HEK293 (cell line): ENCODE data around the gene FUT6.

Experiments used
- ATF2 ChIP-seq: fragments of 450-650 bp; formaldehyde crosslinking; IDR thresholded peaks from 2 replicates; pipeline ENCODE4 v1.5.1; 2016; ENCODE audit warnings: missing biosample characterization, missing genetic modification characterization, low read depth
- BCL11B ChIP-seq: fragments of 450-650 bp; formaldehyde crosslinking; IDR thresholded peaks from 2 replicates; pipeline ENCODE4 v1.5.1; 2016; ENCODE audit warnings: low read depth, missing biosample characterization, missing genetic modification characterization
- GLIS2 ChIP-seq: fragments of 450-650 bp; formaldehyde crosslinking; IDR thresholded peaks from 2 replicates; pipeline ENCODE4 v1.5.1; 2016; ENCODE audit warnings: missing biosample characterization, missing genetic modification characterization
- KLF1 ChIP-seq: fragments of 450-650 bp; formaldehyde crosslinking; IDR thresholded peaks from 2 replicates; pipeline ENCODE4 v1.5.1; 2016; ENCODE audit warnings: missing biosample characterization, missing genetic modification characterization
- OSR2 ChIP-seq: fragments of 450-650 bp; formaldehyde crosslinking; IDR thresholded peaks from 2 replicates; pipeline ENCODE4 v1.5.1; 2016; ENCODE audit warnings: missing biosample characterization, missing genetic modification characterization
- PBX3 ChIP-seq: sonication (generic); formaldehyde crosslinking; IDR thresholded peaks from 2 replicates; pipeline ENCODE4 v1.8.1; 2022; ENCODE audit warnings: mild to moderate bottlenecking, moderate library complexity, missing genetic modification reagents
- PRDM1 ChIP-seq: fragments of 450-650 bp; formaldehyde crosslinking; IDR thresholded peaks from 2 replicates; pipeline ENCODE4; 2016; ENCODE audit warnings: missing biosample characterization, missing genetic modification characterization
- SCRT2 ChIP-seq: fragments of 450-650 bp; formaldehyde crosslinking; IDR thresholded peaks from 2 replicates; pipeline ENCODE4 v1.5.1; 2016; ENCODE audit warnings: missing biosample characterization, missing genetic modification characterization
- SP3 ChIP-seq: fragments of 450-650 bp; formaldehyde crosslinking; IDR thresholded peaks from 2 replicates; pipeline ENCODE4 v1.5.1; 2016; ENCODE audit warnings: missing biosample characterization, missing genetic modification characterization
- ZBTB48 ChIP-seq: fragments of 450-650 bp; formaldehyde crosslinking; IDR thresholded peaks from 2 replicates; pipeline ENCODE4 v1.5.1; 2016; ENCODE audit warnings: missing biosample characterization, missing genetic modification characterization
- ZNF112 ChIP-seq: fragments of 450-650 bp; formaldehyde crosslinking; IDR thresholded peaks from 2 replicates; pipeline ENCODE4 v1.5.0; 2017; ENCODE audit warnings: missing biosample characterization, missing genetic modification characterization
- ZNF202 ChIP-seq: fragments of 450-650 bp; formaldehyde crosslinking; IDR thresholded peaks from 2 replicates; pipeline ENCODE4 v1.5.1; 2016; ENCODE audit warnings: missing biosample characterization, missing genetic modification characterization, borderline replicate concordance
- ZNF23 ChIP-seq: fragments of 450-650 bp; formaldehyde crosslinking; IDR thresholded peaks from 2 replicates; pipeline ENCODE4 v1.5.1; 2016; ENCODE audit warnings: missing biosample characterization, missing genetic modification characterization, borderline replicate concordance
- ZNF394 ChIP-seq: fragments of 450-650 bp; formaldehyde crosslinking; IDR thresholded peaks from 2 replicates; pipeline ENCODE4 v1.5.1; 2016; ENCODE audit warnings: missing biosample characterization, missing genetic modification characterization, mild to moderate bottlenecking, moderate library complexity, borderline replicate concordance
- ZNF513 ChIP-seq: fragments of 450-650 bp; IDR thresholded peaks from 2 replicates; pipeline ENCODE4 v1.5.1; 2018; ENCODE audit warnings: missing biosample characterization, missing genetic modification characterization
- ZNF530 ChIP-seq: fragments of 450-650 bp; formaldehyde crosslinking; IDR thresholded peaks from 2 replicates; pipeline ENCODE4 v1.5.1; 2016; ENCODE audit warnings: low read depth, missing biosample characterization, missing genetic modification characterization
- ZNF555 ChIP-seq: fragments of 450-650 bp; formaldehyde crosslinking; conservative IDR thresholded peaks from 2 replicates; pipeline ENCODE4 v1.5.1; 2017; ENCODE audit warnings: missing biosample characterization, mild to moderate bottlenecking, missing genetic modification characterization, inconsistent platforms
- ZNF560 ChIP-seq: fragments of 450-650 bp; formaldehyde crosslinking; IDR thresholded peaks from 2 replicates; pipeline ENCODE4 v1.5.1; 2017; ENCODE audit warnings: missing biosample characterization, missing genetic modification characterization, borderline replicate concordance
- ZNF664 ChIP-seq: fragments of 450-650 bp; formaldehyde crosslinking; IDR thresholded peaks from 2 replicates; pipeline ENCODE4 v1.5.1; 2016; ENCODE audit warnings: missing biosample characterization, missing genetic modification characterization
- ZNF785 ChIP-seq: fragments of 450-650 bp; formaldehyde crosslinking; IDR thresholded peaks from 2 replicates; pipeline ENCODE4 v1.5.1; 2016; ENCODE audit warnings: missing biosample characterization, missing genetic modification characterization
- ZSCAN30 ChIP-seq: fragments of 450-650 bp; IDR thresholded peaks from 2 replicates; pipeline ENCODE4 v1.5.1; 2018; ENCODE audit warnings: missing biosample characterization, mild to moderate bottlenecking, missing genetic modification characterization, moderate library complexity
- TF ChIP-seq, protein P1 (sequence below): fragments of 450-650 bp; formaldehyde crosslinking; IDR thresholded peaks from 2 replicates; pipeline ENCODE4 v1.5.1; 2016; ENCODE audit warnings: missing biosample characterization, missing genetic modification characterization
- TF ChIP-seq, protein P2 (sequence below): fragments of 450-650 bp; formaldehyde crosslinking; IDR thresholded peaks from 2 replicates; pipeline ENCODE4 v1.5.1; 2016; ENCODE audit warnings: missing biosample characterization, missing genetic modification characterization
- TF ChIP-seq, protein P3 (sequence below): fragments of 450-650 bp; formaldehyde crosslinking; IDR thresholded peaks from 2 replicates; pipeline ENCODE4; 2016; ENCODE audit warnings: missing biosample characterization, missing genetic modification characterization
- TF ChIP-seq, protein P4 (sequence below): fragments of 450-650 bp; formaldehyde crosslinking; IDR thresholded peaks from 2 replicates; pipeline ENCODE4 v1.5.1; 2016; ENCODE audit warnings: missing biosample characterization, missing genetic modification characterization

Gene FUT6

DNA sequence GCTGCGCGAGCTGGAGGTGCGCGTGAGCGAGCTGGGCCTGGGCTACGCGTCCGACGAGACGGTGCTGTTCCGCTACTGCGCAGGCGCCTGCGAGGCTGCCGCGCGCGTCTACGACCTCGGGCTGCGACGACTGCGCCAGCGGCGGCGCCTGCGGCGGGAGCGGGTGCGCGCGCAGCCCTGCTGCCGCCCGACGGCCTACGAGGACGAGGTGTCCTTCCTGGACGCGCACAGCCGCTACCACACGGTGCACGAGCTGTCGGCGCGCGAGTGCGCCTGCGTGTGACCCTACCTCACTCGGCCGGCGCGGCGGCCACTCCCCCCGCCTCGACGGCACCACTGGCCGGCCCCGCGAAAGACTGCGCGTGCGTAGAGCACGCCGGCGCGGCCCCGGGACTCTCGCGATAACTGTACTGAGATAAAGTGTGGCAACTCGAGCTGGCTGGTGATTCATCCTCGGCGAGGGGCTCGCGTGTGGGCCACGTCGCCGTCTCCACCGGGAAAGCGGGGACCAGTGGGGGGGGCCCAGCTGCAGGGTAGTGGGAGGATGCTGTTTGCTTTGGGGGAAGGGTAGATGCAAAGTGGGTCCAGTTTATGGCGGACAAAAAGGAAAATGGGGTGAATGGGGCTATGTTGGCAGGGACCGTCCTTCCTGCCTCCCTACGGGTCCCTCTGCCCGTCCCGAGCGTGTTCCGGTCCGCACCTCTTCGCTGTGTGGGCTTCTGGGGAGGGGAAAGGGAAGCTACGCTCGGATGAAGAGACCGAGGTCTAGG, 11.4 kb downstream of the FUT6 start (continued):
- TF ChIP-seq, protein P1, sequence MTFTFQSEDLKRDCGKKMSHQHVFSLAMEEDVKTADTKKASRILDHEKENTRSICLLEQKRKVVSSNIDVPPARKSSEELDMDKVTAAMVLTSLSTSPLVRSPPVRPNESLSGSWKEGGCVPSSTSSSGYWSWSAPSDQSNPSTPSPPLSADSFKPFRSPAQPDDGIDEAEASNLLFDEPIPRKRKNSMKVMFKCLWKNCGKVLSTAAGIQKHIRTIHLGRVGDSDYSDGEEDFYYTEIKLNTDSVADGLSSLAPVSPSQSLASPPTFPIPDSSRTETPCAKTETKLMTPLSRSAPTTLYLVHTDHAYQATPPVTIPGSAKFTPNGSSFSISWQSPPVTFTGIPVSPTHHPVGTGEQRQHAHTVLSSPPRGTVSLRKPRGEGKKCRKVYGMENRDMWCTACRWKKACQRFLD (tag by site-specific recombination) = no peak
- TF ChIP-seq ZNF560 (tag by site-specific recombination) (no peak), PRDM1 (tag by site-specific recombination) (no peak), ZNF513 (tag by site-specific recombination) (no peak), ZNF394 (tag by site-specific recombination) (peak; percentile 63), ZNF530 (tag by site-specific recombination) (no peak), KLF1 (tag by site-specific recombination) (0 out of 2 replicates have a peak, but pooled peaks have one; percentile 60), ATF2 (tag by site-specific recombination) (peak; percentile 20; the same call in 1 of the 2 replicates), ZSCAN30 (no peak), ZNF112 (no peak), ZNF785 (tag by site-specific recombination) (no peak; the same call in 1 of the 2 replicates), ZNF555 (tag by site-specific recombination) (no peak), PBX3 (CRISPR knock-in tag) (0 out of 2 replicates have a peak, but pooled peaks have one; percentile 60), SCRT2 (tag by site-specific recombination) (no peak), OSR2 (tag by site-specific recombination) (no peak), BCL11B (no peak; the same call in 1 of the 2 replicates), ZNF664 (no peak), GLIS2 (tag by site-specific recombination) (peak; percentile 74), ZNF23 (no peak), ZBTB48 (peak; percentile 98), ZNF202 (tag by site-specific recombination) (no peak), SP3 (tag by site-specific recombination) (peak; percentile 36; the same call in 1 of the 2 replicates)
- TF ChIP-seq, protein P2, sequence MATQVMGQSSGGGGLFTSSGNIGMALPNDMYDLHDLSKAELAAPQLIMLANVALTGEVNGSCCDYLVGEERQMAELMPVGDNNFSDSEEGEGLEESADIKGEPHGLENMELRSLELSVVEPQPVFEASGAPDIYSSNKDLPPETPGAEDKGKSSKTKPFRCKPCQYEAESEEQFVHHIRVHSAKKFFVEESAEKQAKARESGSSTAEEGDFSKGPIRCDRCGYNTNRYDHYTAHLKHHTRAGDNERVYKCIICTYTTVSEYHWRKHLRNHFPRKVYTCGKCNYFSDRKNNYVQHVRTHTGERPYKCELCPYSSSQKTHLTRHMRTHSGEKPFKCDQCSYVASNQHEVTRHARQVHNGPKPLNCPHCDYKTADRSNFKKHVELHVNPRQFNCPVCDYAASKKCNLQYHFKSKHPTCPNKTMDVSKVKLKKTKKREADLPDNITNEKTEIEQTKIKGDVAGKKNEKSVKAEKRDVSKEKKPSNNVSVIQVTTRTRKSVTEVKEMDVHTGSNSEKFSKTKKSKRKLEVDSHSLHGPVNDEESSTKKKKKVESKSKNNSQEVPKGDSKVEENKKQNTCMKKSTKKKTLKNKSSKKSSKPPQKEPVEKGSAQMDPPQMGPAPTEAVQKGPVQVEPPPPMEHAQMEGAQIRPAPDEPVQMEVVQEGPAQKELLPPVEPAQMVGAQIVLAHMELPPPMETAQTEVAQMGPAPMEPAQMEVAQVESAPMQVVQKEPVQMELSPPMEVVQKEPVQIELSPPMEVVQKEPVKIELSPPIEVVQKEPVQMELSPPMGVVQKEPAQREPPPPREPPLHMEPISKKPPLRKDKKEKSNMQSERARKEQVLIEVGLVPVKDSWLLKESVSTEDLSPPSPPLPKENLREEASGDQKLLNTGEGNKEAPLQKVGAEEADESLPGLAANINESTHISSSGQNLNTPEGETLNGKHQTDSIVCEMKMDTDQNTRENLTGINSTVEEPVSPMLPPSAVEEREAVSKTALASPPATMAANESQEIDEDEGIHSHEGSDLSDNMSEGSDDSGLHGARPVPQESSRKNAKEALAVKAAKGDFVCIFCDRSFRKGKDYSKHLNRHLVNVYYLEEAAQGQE = peak; percentile 55
- TF ChIP-seq, protein P3, sequence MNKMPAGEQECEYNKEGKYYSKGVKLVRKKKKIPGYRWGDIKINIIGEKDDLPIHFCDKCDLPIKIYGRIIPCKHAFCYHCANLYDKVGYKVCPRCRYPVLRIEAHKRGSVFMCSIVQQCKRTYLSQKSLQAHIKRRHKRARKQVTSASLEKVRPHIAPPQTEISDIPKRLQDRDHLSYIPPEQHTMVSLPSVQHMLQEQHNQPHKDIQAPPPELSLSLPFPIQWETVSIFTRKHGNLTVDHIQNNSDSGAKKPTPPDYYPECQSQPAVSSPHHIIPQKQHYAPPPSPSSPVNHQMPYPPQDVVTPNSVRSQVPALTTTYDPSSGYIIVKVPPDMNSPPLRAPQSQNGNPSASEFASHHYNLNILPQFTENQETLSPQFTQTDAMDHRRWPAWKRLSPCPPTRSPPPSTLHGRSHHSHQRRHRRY (tag by site-specific recombination) = 0 out of 2 replicates have a peak, but pooled peaks have one; percentile 86
- TF ChIP-seq, protein P4, sequence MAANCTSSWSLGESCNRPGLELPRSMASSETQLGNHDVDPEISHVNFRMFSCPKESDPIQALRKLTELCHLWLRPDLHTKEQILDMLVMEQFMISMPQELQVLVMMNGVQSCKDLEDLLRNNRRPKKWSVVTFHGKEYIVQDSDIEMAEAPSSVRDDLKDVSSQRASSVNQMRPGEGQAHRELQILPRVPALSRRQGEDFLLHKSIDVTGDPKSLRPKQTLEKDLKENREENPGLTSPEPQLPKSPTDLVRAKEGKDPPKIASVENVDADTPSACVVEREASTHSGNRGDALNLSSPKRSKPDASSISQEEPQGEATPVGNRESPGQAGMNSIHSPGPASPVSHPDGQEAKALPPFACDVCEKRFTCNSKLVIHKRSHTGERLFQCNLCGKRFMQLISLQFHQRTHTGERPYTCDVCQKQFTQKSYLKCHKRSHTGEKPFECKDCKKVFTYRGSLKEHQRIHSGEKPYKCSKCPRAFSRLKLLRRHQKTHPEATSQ (tag by site-specific recombination) = 0 out of 2 replicates have a peak, but pooled peaks have one; percentile 52
